HK-2 (cell line): ENCODE results near the gene TCAF1.
A peak's percentile ranks its signal among the peaks of the same experiment; 100 is the strongest.
"Not testable (repeated sequence)": the region's sequence is repeated elsewhere in the genome, so short reads cannot be mapped to it uniquely, and the experiment has no call there.

ENCODE experiments used
- DNase-seq: peaks from one replicate; pipeline ENCODE4 v3.0.0-alpha.2; 2018; ENCODE audit not compliant: unreplicated experiment

The TCAF1 gene

DNA sequence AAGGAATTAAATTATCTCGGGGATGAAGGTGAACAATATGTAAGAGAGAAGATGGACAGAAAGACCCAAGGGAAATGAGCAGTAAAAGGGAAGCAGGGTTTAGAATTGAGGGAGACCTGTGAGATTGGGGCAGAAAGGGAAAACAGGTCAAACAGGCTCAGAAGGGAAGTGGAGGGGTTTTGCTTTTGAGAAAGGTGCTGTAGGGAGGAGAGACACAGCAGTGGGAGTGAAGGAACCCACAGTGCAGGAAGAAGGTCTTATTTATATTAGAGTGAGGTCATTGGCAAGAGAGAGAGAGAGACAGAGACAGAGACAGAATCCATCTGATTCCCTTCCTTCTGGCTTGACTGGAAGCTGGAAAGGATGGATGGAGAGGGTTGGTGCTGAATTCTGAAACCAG lies 3.5 kb upstream of the TCAF1 start:
- DNase-seq, result no peak

DNA sequence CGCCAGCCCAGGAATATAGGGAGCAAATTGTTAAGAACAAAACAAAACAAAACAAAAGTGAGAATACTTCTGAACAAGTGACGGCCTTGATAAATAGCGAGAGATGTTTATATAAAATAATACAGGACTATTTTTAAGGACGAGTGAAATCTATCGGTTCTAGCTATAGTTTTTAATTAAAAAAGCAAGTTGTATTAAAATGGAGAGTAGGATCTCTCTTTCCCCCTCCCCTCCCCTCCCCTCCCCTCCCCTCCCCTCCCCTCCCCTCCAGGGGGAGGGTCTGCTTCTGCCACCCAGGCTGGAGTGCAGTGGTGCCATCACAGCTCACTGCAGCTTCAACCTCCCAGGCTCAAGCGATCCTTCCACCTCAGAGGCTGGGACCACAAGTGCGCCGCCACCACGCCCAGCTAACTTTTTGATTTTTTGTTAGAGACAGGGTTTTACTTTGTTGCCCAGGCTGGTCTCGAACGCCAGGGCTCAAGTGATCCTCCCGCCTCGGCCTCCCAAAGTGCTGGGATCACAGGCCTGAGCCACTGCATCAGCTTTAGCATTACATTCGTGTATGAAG lies 440 bp upstream of the TCAF1 start:
- no peak for DNase-seq

DNA sequence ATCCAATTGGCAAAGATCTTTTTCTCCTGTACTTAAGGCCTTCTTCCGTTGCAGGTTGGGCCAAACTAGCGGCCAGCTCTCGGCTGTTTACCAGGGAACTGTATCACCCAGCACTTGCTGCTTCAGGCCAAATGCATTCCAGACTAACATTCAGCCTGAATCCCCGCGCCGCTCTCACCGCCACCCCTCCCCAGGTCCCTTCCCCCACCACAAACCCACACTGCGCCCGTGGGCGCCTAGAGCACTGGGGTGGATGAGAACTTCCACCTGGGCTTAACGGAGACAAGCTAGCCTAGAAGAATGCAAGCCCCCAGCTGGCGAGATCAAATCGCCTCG lies 676 bp downstream of the TCAF1 start:
- DNase-seq, result no peak

DNA sequence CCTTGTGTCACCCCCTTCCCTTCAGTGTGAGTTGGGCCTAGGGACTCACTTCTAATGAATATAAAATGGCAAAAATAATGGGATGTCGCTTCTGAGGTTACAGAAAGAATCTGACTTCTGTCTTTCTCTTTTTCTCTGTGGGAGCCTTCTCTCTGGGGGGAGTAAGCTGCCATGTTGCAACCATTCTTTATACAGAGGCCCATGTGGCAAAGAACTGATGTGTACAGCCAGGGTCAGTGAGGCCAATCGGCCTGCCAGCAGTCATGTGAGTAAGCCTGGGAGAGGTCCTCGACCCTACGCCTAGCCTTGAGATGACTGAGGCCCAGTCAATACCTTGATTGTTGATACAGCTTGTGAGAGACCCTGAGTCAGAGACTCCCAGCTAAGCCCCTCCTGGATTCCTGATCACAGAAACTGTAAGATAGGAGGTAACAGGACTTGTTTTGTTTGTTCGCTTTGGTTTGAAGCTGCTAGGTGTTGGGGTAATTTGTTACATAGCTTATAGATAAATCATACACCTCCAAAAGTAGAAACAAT lies 1.7 kb downstream of the TCAF1 start:
- DNase-seq, result peak; percentile 8

DNA sequence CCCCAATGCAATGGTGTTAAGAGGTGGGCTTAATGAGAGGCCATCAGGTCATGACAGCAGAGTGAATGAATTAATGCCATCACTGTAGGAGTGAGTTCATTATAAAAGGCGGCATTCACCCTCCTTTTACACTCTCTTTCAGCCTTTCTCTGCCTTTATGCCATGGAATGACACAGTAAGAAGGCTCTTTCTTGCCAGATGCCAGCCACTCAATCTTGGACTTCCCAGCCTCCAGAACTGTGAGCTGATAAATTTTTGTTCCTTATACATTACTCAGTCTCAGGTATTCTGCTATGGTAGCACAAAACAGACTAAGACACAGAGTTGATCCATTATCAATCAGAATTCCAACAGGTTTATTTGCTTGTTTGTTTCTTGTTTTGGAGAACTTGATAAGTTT lies 3.2 kb downstream of the TCAF1 start:
- DNase-seq, result no peak

DNA sequence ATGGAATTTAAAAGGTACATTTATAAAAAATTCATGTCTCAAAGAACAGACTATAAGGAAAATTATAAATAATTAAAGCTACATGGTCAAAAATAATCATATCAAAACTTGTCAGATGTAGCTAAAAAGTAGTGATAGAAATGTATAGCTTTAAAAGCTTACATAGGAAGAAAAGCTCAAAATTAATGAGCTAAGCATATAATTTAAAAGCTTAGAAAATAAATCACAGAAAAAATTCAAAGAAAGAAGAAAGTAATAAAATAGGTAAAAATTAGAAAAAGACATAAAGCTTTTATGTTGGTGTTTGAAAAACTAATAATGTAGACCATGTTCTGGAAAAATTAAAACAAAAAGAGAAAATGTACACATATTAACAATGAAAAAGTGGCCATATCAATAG lies 5.3 kb downstream of the TCAF1 start:
- no peak for DNase-seq

DNA sequence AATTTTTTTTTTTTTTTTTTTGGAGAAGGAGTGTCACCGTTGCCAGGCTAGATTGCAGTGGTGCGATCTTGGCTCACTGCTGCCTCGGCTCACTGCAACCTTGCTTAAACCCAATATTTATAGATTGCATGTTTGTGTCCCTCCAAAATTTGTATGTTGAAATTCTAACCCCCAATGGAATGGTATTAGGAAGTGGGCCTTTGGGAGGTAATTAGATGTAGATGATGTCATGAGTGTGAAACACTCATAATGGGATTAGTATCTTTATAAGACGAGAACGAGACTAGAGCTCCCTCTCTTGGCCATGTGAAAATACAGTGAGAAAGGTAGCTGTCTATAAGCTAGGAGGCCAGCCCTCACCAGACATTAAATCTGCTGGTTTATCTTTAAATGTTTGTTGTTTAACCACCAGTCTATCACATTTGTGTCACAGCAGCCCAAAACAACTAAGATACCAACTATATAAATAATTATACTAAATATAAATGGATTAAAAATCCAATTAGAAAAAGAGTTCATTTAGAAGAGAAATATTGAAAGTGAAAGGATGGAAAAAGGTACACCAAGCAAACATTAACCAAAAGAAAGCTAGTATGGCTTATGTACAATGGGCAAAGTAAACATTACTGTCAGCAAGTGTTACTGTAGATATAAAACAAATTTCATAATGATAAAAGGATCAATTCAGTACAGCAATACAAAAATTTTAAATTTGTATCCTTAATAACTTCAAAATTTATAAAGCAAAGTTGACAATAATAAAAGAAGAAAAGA lies 9.3 kb downstream of the TCAF1 start:
- no peak for DNase-seq

DNA sequence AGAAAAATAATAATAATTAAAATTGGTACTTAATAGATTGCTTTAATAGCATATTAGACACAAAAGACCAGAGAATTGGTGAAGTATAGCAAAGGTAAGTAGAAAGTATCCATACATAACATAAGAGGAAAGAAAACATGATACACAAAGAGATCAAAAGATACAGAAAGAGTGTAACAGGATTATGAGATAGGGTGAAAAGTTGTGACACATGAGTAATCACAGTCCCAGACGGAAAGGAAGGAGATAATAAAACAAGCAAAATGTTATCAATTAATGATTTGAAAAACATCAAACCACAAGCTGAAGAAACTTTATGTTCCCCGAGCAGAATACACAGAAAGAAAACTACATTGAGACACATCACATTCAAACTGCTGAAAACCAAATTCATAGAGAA lies 10.5 kb downstream of the TCAF1 start:
- no peak for DNase-seq

DNA sequence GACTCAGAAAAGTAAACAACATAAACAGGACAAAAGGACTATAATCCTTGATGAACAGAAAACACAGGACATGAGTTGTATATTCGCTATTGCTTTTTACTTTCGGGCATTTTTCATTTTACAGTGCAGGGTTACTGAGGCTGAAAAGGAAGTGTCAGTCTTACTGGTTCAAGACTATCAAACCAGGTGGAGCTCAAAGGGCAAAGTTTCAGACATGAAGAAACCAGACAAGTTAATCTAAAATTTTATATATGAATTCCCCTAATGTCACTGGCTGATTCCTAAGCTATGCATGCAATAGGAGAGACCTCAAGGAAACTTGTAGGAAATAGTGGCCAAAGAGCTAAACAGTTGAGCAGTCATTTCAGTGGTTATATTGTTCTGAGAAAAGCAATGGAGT lies 11.4 kb downstream of the TCAF1 start:
- no peak for DNase-seq

DNA sequence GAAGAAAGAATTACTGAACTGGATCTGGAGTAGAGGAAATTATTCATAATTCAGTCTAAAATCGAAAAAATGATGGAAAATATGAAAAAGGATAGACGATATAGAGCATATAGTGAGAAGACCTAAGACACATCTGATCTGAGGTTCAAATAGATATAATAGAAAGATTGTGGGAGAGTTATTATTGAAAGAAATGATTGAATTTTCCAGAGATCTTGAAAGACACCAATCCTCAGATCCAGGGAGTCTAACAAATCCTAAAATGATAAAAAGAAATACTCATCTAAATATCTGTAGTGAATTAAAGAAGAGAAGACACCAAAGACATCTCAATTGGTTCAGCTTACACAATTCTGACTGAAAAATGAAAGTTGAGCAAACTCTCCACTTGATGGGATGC lies 12.9 kb downstream of the TCAF1 start:
- no peak for DNase-seq

DNA sequence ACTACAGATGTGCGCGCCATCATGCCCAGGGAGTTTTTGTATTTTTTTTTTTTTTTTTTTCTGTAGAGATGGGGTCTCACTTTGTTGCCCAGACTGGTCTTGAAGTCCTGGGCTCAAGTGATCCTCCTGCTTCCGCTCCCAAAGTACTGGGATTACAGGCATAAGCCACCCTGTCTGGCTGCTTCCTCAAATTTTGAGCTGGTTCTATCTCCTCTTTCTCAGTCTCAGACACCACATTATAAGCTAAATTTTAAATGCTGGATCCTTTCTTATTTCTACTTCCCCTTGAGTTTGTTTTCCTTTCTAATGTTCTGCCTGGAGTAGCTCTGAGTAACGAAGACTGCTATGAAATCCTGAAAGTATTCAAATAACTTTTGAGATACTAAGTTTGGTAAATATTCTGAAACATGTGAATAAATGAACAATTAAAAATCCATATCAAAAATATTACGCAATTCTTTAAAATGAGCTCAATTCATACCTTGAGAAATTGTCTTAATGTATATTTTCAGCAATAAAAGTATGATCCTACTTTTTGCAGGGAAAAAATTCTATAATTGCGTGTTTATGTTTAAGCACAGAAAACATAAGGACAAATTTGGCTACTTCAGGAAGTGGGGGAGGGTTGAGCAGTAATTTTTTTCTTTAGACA lies 15.0 kb downstream of the TCAF1 start:
- no peak for DNase-seq

DNA sequence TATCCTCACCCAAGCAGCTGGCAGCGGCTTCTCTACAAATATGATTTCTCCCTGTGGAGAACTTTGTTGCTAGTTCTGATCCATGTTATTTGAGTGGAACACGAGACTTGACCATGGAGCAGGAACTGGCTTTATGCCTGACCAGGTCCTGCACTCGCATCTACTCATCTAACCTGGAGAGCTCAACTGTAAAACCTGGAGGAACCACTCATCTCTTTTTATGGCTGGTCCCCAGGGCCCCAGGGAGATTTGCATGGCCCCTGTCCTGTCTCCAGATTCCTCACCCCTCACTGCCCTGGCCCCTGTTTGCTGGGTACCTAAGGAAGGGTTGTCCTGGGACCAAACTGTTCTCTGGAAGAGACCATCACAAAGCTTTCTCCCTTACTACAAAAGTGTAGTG lies 16.0 kb downstream of the TCAF1 start:
- DNase-seq, result no peak

DNA sequence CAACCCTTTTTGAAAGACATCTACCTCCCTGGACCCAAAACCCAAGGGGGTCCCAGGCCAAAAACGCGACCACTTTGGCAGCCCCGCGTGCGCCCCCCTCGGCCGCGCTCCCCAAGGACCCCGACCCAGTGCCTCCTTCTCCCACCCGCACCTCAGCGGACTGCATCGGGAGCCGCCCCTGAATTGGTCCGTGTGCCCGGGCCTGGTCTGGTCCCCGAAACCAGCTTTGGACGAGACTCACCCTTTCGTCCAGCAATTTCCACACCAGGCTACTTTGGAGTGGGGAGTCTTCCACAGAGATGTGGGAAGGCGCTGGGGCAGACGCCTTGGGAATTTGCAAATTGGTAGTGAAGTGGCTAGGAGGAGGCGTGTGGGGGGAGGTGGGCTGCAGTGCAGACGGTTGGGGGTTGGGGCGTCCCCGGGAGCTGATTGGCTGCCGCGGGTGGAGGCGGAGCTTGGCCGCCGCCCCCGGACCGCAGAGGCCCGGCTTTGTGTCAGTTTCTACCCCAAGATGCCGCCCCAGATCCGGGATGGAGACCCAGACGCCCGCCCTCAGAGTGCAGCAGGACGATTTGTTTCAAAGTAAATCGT lies 16.9 kb downstream of the TCAF1 start:
- no peak for DNase-seq

DNA sequence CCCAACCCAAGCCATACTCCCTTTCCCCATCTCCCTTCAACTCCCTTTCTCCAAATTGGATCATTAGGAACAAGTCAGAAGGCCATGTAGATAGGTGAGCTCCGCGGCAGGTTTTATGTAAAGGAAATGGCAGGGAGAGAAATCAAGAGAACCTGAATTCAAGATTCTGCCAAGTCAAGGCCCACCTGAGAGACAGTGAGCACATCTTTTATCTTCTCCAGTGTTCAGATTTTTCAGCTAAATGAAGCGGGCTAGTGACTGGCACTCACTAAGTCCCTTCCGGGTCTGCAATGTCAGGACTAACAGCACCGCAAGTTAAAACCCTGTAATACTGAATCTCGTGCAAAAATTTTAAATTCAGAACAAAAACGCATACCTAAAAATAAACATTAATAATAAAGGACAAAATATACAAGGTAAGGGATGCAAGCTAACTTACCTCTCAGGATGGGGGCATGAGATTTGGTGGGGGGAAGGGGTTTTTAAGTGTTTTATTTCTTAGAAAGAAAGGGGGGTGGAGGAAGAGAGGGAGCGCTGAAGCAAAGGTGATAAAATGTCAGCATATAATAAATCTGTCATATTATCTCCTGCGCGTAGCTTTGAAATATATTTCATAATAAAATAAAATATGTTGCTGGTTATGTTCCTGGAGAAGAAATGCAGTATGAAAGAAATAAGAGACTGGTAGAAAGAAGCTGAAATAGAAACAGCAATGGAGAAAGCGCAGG lies 17.6 kb downstream of the TCAF1 start:
- no peak for DNase-seq

DNA sequence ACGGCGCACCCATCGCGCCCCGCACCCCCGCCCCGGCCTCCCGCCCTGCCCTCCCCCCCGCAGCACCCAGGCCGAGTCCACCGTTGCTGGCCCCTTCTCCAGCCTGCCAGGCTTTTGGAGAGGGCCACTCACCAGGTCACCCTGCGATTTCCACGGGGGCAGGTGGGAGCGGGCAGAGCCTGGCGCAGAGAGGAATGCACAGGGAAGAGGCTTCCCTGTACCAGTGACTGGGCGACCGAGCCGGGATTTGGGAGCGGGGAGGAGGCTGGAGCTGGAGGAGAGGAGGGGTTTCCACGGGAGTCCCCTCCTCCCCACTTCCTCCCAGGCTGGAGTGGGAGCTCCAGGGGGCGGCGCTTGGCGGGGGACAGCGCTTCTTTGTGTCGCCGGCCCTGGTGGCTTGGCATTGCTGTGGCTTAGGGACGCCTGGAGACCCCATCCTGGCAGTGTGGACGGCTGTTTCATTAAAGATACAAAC lies 19.3 kb downstream of the TCAF1 start:
- DNase-seq, result no peak

DNA sequence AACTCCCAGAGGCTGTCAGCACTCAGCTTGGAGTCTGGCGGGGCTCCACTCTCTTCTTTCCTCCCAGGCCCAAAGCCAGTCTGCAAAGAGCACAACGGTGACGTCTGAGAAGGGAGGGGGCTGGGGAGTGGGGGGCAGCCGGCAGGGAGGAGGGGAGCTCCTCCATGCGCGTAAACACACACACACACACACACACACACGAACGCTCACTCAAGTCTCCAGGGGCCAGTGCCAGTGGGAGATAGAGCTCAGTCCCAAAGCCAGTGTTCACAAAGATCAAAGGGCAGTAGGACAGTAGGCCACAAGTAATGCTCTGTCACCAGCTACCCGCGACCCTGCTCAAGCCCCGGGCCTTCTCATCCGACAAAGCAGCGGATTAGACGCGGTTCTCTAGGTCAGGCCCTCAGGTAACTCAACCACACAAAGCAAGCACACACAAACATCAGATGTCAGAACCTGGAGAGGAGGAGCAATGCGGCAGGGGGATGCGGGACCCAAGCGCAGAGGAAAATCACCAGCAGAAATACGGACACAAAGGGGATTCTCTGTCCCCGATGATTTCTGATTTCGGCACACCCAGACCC lies 19.9 kb downstream of the TCAF1 start:
- DNase-seq, result no peak

DNA sequence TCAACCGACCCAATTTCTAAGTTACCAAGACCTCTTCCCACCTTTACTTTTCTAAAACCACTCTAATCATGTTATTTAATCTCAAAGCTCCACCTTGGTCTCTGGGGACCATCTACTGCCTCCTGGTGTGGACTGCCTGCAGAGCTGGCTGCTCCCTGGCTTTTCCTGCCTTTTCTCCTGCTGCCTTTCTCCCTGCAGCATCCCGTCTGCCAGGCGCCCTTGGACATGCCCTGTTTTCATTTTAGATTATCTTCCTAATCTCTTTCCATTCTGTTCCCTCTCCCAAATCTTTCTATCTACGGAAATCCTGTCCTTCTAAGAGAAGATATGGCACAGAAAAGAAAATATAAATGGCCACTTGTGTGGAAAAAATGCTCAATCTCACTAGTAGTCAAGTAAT lies 23.1 kb downstream of the TCAF1 start:
- DNase-seq, result no peak

DNA sequence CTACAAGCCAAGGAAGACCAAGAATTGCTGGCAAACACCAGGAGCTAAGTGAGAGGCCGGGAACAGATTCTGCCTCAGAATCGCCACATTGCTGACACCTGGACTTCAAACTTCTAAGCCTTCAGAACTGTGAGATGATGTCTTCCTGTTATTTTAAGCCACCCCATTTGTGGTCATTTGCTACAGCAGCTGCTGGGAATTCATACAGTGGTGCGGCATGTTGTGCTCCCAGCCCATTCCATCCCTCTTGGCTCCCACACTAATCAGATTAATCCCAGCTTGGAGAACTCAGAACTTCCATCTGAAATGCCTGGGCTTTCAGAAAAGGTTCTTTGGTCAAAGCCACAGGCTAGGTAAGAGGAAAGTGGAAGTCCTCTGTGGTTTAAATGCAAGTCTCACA lies 24.9 kb downstream of the TCAF1 start:
- DNase-seq, result no peak

DNA sequence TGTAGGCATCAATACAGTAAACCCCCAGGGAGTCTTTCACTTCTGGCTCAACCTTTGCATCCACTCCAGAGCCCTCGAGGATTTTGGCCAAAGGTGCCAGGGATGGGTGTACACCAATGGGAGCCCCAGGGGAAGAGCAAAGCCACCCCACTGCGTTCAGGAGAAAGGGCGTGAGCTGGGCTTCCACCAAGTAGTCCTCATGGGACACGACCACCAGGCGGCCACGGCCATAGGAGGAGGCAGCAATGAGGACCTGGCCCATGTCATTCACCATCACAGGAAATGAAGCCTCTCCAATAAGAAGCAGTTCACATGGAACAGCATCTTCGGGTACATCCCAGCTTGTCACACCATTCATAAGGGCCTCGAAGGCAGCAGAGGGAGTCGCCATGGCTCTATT lies 25.8 kb downstream of the TCAF1 start:
- no peak for DNase-seq

DNA sequence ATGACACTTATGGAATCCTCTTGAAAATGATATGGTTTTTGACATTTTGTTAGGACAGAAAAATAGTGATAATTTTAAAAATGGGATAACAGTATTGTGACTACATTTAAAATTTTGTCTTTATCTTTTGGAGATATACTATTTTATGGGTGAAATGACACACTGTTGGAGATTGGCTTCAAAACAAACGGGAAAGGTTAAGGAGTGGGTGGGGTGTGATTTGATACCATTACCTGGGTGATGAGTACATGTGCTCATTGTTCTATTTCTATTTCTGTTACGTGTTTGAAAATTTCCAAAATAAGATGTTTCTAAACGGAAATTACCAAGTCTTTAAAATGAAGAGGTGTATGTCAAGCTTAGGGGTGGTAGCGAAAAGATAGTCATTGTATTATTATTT lies 28.7 kb downstream of the TCAF1 start:
- DNase-seq, result not testable (repeated sequence)

DNA sequence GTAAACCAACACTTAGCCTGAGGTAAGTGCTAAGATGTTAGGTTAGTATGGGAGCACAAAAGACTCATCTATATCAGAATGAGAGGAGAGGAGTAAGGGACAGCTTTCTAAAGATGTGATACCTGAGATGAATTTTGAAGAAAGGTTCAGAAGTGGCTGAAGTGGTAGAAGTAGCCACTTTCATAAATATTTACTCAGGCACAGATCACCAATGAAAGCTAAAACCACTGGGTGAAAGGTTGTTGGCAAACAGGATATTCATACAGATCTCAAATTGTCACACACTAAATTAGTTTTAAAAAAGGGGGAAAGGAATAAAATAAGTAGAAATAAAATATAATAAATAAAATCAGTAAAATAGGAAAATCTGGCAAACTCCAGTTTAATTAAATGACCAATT lies 30.4 kb downstream of the TCAF1 start:
- not testable (repeated sequence) for DNase-seq

DNA sequence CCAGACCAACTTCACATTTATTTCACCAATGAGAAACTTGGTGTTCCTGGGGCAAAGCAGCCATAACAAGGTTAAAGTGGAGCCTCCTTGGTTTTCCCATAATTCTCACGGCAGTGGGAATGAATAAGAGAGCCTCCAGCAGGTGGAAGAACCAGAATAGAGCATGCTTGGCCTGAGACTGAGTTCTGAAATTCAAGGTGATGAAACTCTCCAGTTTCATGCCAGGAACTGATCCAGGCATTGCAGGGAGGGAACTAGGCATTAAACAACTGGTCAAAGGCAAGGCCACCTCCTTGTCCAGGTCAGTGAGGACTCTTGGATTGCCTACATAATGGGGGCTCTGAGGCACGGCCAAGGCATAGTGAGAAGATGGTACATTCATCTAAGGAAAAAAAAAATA lies 44.0 kb downstream of the TCAF1 start:
- DNase-seq, result not testable (repeated sequence)
